GM18505 (cell line): ENCODE data around the gene CCDC9B.

Source experiments
- ATAC-seq: cut with Tn5 transposase; IDR thresholded peaks from one replicate; pipeline ENCODE4 v1.9.1; 2021; ENCODE audit not compliant: unreplicated experiment
- POLR2A ChIP-seq: IDR thresholded peaks from 4 replicates; pipeline ENCODE4 v1.6.1; 2011; ENCODE audit warnings: borderline replicate concordance; ENCODE audit not compliant: insufficient read depth, insufficient read length; ENCODE audit errors: extremely low read depth

CCDC9B gene

GRCh38 chr15:40309344-40309862, 31.3 kb downstream of the CCDC9B start:
- TF ChIP-seq POLR2A, result no peak
- ATAC-seq, result no peak

- ATAC-seq, result peak; percentile 66
- TF ChIP-seq POLR2A, result peak; percentile 74
Measured at GRCh38 chr15:40307421-40308211, 33.1 kb downstream of the CCDC9B start, which contains the start of gene PLCB2. PLCB2 (minus strand) TSS chr15:40307935; CDS start chr15:40307672, 263 bp downstream.

DNA sequence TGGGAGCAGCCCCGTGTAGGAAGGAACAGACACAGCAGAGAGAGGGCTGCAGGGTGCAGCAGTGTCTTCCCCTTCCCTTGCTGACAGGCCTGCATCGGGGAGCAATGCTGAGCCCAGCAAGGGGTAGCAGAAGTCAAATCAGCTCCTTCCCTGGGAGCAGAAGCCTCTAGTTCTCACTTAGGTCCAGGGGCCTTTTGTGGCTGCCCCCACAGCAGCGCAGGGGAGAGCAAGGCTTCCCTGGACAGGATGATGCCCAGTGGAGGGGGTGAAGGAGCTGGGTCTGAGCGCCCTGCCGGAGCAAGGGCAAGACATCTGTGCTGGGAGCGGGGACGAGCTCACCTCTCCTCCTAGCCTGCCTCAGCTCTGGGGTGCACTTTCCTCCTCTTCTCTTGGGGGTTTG, 33.8 kb downstream of the CCDC9B start:
- TF ChIP-seq POLR2A, result no peak

DNA sequence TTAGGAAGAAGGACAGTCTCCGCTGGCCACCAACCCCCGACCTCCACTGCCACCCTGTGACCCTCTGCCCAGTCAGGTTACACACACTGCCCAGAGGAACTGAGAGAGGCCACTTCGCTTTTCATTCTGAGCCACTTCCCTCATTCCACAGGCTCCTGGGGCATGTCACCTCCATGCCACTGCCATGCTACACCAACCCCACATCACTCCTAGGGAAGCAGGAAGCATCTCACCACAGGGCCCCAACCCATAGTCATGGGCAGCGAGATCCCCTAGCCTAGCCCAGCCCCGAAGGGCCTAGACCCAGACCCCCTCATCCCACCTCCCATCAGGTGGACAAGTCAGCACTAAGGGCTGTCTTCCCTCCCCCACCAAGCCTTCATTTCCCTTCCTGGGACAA, 34.4 kb downstream of the CCDC9B start:
- no peak for ATAC-seq
- no peak for TF ChIP-seq POLR2A

More for the DNA sequence above, 33.8 kb downstream of the CCDC9B start:
- ATAC-seq, result no peak

DNA sequence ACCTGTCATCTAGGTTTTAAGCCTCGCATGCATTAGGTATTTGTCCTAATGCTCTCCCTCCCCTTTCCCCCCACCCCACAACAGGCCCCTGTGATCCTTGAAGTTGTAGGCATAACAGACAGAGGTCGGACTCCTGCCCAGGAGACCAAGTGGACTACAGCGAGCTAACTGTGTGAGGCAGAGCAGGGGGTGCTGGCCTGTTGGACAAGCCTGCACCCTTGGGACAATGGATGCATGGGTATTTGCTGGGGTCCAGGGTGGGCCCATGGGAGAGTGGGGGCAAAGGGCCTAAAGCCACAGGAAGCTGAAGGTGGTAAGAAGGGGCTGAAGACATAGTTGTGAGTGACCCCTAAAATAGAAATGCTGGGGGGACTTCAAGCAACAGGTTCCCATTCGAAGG, 35.5 kb downstream of the CCDC9B start:
- no peak for ATAC-seq
- no peak for TF ChIP-seq POLR2A

- no peak for TF ChIP-seq POLR2A
- ATAC-seq, result no peak
Measured at GRCh38 chr15:40303576-40303975, 37.2 kb downstream of the CCDC9B start.

GRCh38 chr15:40302981-40303380, 37.8 kb downstream of the CCDC9B start:
- no peak for TF ChIP-seq POLR2A
- no peak for ATAC-seq

DNA sequence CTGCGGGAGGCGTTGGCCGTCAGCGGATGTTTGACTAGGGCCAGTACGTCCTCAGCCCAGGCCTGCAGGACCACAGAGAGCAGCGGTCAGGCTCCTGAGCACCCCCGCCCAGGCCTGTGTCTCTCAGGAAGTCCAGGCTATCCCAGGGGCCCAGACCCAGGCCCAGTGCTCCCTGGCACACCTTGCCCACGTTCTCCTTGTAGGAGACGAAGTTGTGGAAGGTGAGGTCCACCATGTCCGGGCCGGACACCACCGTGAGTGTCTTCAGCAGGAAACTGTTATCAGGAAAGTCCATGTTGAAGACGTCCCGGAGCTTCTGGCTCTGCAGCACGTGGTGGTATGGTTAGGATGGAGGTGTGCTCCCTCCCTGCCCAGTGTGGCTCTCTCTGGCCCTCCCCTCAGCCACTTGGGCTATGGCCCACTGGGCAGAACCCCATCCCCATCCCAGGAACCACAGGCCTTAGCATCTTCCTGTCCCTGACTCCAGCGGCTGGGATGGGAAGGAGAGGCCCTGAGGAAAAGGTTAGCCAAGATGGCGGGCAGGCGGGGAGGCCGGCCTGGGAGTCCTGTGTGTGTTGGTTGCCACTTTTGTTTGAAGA, 38.4 kb downstream of the CCDC9B start:
- no peak for ATAC-seq

GRCh38 chr15:40301467-40302179, 39.1 kb downstream of the CCDC9B start:
- no peak for ATAC-seq
- TF ChIP-seq POLR2A, result no peak

More for the DNA sequence above, 38.4 kb downstream of the CCDC9B start:
- TF ChIP-seq POLR2A, result no peak

GRCh38 chr15:40300771-40301170, 40.0 kb downstream of the CCDC9B start:
- no peak for ATAC-seq
- no peak for TF ChIP-seq POLR2A

DNA sequence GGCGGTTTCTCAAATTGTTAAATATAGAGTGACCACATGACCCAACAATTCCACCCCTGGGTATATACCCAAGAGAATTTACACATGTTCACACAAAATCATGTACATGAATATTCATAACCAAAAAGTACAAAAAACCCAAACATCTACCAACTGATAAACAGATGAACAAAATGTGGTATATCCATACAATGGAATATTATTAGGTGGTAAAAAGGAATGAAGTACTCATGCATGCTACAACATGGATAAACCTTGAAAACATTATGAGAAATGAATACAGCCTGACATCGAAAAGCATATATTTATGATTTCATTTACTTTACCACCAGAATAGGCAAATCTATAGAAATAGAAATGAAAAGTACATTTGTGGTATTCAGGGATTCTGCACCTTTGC, 40.4 kb downstream of the CCDC9B start:
- TF ChIP-seq POLR2A, result no peak

GRCh38 chr15:40298216-40298935, 42.4 kb downstream of the CCDC9B start:
- ATAC-seq, result no peak
- no peak for TF ChIP-seq POLR2A

More for the DNA sequence above, 40.4 kb downstream of the CCDC9B start:
- ATAC-seq, result no peak

- TF ChIP-seq POLR2A, result no peak
- no peak for ATAC-seq
Measured at GRCh38 chr15:40297356-40297755, 43.4 kb downstream of the CCDC9B start.
